KOPT-K1 (cell line): ENCODE results near the gene ANKRD52.
A peak's percentile ranks its signal among the peaks of the same experiment; 100 is the strongest.
"Not testable (repeated sequence)": the region's sequence is repeated elsewhere in the genome, so short reads cannot be mapped to it uniquely, and the experiment has no call there.

Experiments
- H3K27ac ChIP-seq: fragments of 200-600 bp; sonication (generic); 2 replicates; pipeline ENCODE4 v1.5.1; 2016; ENCODE audit warnings: antibody characterized with exemption, mild to moderate bottlenecking, low read depth, low read length; ENCODE audit not compliant: poor library complexity, severe bottlenecking
- H3K36me3 ChIP-seq: fragments of 200-600 bp; sonication (generic); 2 replicates; pipeline ENCODE4 v1.5.1; 2017; ENCODE audit warnings: antibody characterized with exemption, mild to moderate bottlenecking, low read length, moderate library complexity; ENCODE audit not compliant: insufficient read depth
- H3K9me3 ChIP-seq: fragments of 200-600 bp; sonication (generic); 2 replicates; pipeline ENCODE4 v1.5.1; 2017; ENCODE audit warnings: antibody characterized with exemption, low read length, mild to moderate bottlenecking; ENCODE audit not compliant: insufficient read depth, poor library complexity, severe bottlenecking

Gene ANKRD52

GRCh38 chr12:56221232-56221756 is 36.9 kb downstream of the ANKRD52 start:
- Histone ChIP-seq H3K9me3 (no peaks in the 10 kb centered on the region), H3K27ac (peak overlapping the region; percentile 88), H3K36me3 (peaks cover 8% of the 10 kb centered on the region)

GRCh38 chr12:56220611-56221231 is 37.5 kb downstream of the ANKRD52 start:
- Histone ChIP-seq H3K9me3 (no peaks in the 10 kb centered on the region), H3K36me3 (peaks cover 10% of the 10 kb centered on the region), H3K27ac (peak overlapping the region; percentile 88)

GRCh38 chr12:56219840-56220239 is 38.3 kb downstream of the ANKRD52 start:
- H3K27ac ChIP-seq: no peak overlapping the region
- H3K36me3 ChIP-seq: peaks cover 19% of the 10 kb centered on the region
- no peaks in the 10 kb centered on the region for H3K9me3 ChIP-seq

- Histone ChIP-seq H3K27ac (no peak overlapping the region), H3K36me3 (peaks cover 53% of the 10 kb centered on the region), H3K9me3 (no peaks in the 10 kb centered on the region)
These were observed 41.7 kb downstream of the ANKRD52 start for GRCh38 chr12:56216461-56216860.

- no peak overlapping the region for H3K27ac ChIP-seq
- no peaks in the 10 kb centered on the region for H3K9me3 ChIP-seq
- H3K36me3 ChIP-seq: peaks cover 77% of the 10 kb centered on the region
These were observed 44.3 kb downstream of the ANKRD52 start for GRCh38 chr12:56213878-56214277.

- H3K36me3 ChIP-seq: peaks cover 88% of the 10 kb centered on the region
These were observed 45.8 kb downstream of the ANKRD52 start for GRCh38 chr12:56212361-56212760.

GRCh38 chr12:56208006-56208405 is 50.2 kb downstream of the ANKRD52 start:
- H3K36me3 ChIP-seq: peaks cover 82% of the 10 kb centered on the region
- no peak overlapping the region for H3K27ac ChIP-seq
- no peaks in the 10 kb centered on the region for H3K9me3 ChIP-seq

More at GRCh38 chr12:56212361-56212760, 45.8 kb downstream of the ANKRD52 start:
- no peak overlapping the region for H3K27ac ChIP-seq
- no peaks in the 10 kb centered on the region for H3K9me3 ChIP-seq

GRCh38 chr12:56206452-56207166 is 51.6 kb downstream of the ANKRD52 start:
- no peak overlapping the region for H3K27ac ChIP-seq
- no peaks in the 10 kb centered on the region for H3K9me3 ChIP-seq
- H3K36me3 ChIP-seq: peaks cover 68% of the 10 kb centered on the region

- H3K36me3 ChIP-seq: peaks cover 56% of the 10 kb centered on the region
- no peaks in the 10 kb centered on the region for H3K9me3 ChIP-seq
- H3K27ac ChIP-seq: no peak overlapping the region
These were observed 52.7 kb downstream of the ANKRD52 start for GRCh38 chr12:56205445-56205844.

GRCh38 chr12:56204275-56204674 is 53.9 kb downstream of the ANKRD52 start:
- no peak overlapping the region for H3K27ac ChIP-seq
- peaks cover 46% of the 10 kb centered on the region for H3K36me3 ChIP-seq
- H3K9me3 ChIP-seq: no peaks in the 10 kb centered on the region

- no peak overlapping the region for H3K27ac ChIP-seq
- H3K9me3 ChIP-seq: no peaks in the 10 kb centered on the region
- H3K36me3 ChIP-seq: peaks cover 36% of the 10 kb centered on the region
These were observed 55.3 kb downstream of the ANKRD52 start for GRCh38 chr12:56202838-56203237.

- H3K36me3 ChIP-seq: peaks cover 31% of the 10 kb centered on the region
- H3K9me3 ChIP-seq: no peaks in the 10 kb centered on the region
- H3K27ac ChIP-seq: no peak overlapping the region
These were observed 55.8 kb downstream of the ANKRD52 start for GRCh38 chr12:56202366-56202765.

GRCh38 chr12:56198836-56199235 is 59.3 kb downstream of the ANKRD52 start:
- Histone ChIP-seq H3K9me3 (no peaks in the 10 kb centered on the region), H3K27ac (no peak overlapping the region), H3K36me3 (no peaks in the 10 kb centered on the region)

- H3K27ac ChIP-seq: no peak overlapping the region
- no peaks in the 10 kb centered on the region for H3K36me3 ChIP-seq
- no peaks in the 10 kb centered on the region for H3K9me3 ChIP-seq
These were observed 60.1 kb downstream of the ANKRD52 start for GRCh38 chr12:56197921-56198635.

- H3K27ac ChIP-seq: not testable (repeated sequence)
These were observed 61.2 kb downstream of the ANKRD52 start for GRCh38 chr12:56196818-56197550.

More at GRCh38 chr12:56196818-56197550, 61.2 kb downstream of the ANKRD52 start:
- H3K9me3 ChIP-seq, H3K36me3 ChIP-seq: not testable (repeated sequence)
